Measurements from ENCODE around the gene HPCAL1.

The HPCAL1 gene

GRCh38 chr2:10433947-10434885, 131.5 kb downstream of the HPCAL1 start:
- H3K27me3 ChIP-seq (ENCODE audit: control insufficient read depth, low read length): peaks cover 15% of the 10 kb centered on the region
- no peaks in the 10 kb centered on the region for H4K20me1 ChIP-seq (ENCODE audit: control insufficient read depth, insufficient read depth, low read depth, low read length)
- no peak overlapping the region for H3K4me3 ChIP-seq (ENCODE audit: low read length)
- no peaks in the 10 kb centered on the region for H3K9me2 ChIP-seq (replicated peaks; ENCODE audit: control insufficient read depth, low read length)
- H3K36me3 ChIP-seq (ENCODE audit: control insufficient read depth, low read length): peaks cover 10% of the 10 kb centered on the region
- peaks cover 5% of the 10 kb centered on the region; the same call in 1 of the 2 replicates for H3K4me1 ChIP-seq (ENCODE audit: control insufficient read depth, low read length)
- TF ChIP-seq CTCF (IDR thresholded peaks at IDR 0.05; ENCODE audit: low read depth, low read length, poor library complexity, severe bottlenecking): no peak
- no peak for TF ChIP-seq EZH2phosphoT487 (IDR thresholded peaks at IDR 0.05; ENCODE audit: borderline replicate concordance, low read length)
- H3K4me2 ChIP-seq (ENCODE audit: low read length): no peak overlapping the region
- no peaks in the 10 kb centered on the region for H3K79me2 ChIP-seq (ENCODE audit: control insufficient read depth, low read length)
- no peaks in the 10 kb centered on the region for H3K9me3 ChIP-seq (ENCODE audit: control insufficient read depth, insufficient read depth, low read length)
- H3F3A ChIP-seq (ENCODE audit: control insufficient read depth, insufficient read depth): peaks cover 18% of the 10 kb centered on the region
- no peak overlapping the region for H3K27ac ChIP-seq (ENCODE audit: low read depth, low read length)

- Histone ChIP-seq H3F3A (ENCODE audit: control insufficient read depth, insufficient read depth) (peaks cover 27% of the 10 kb centered on the region), H3K4me3 (ENCODE audit: low read length) (no peak overlapping the region), H3K9me2 (replicated peaks; ENCODE audit: control insufficient read depth, low read length) (no peaks in the 10 kb centered on the region), H3K36me3 (ENCODE audit: control insufficient read depth, low read length) (peaks cover 19% of the 10 kb centered on the region), H3K27ac (ENCODE audit: low read depth, low read length) (no peak overlapping the region), H3K4me2 (ENCODE audit: low read length) (no peak overlapping the region), H3K79me2 (ENCODE audit: control insufficient read depth, low read length) (no peaks in the 10 kb centered on the region), H4K20me1 (ENCODE audit: control insufficient read depth, insufficient read depth, low read depth, low read length) (no peaks in the 10 kb centered on the region), H3K27me3 (ENCODE audit: control insufficient read depth, low read length) (peaks cover 15% of the 10 kb centered on the region), H3K9me3 (ENCODE audit: control insufficient read depth, insufficient read depth, low read length) (no peaks in the 10 kb centered on the region), H3K4me1 (ENCODE audit: control insufficient read depth, low read length) (peaks cover 5% of the 10 kb centered on the region; the same call in 1 of the 2 replicates)
- peak; percentile 91 for TF ChIP-seq CTCF (IDR thresholded peaks at IDR 0.05; ENCODE audit: low read depth, low read length, poor library complexity, severe bottlenecking)
- TF ChIP-seq EZH2phosphoT487 (IDR thresholded peaks at IDR 0.05; ENCODE audit: borderline replicate concordance, low read length): no peak
Observed at GRCh38 chr2:10434886-10435819, 132.4 kb downstream of the HPCAL1 start.

GRCh38 chr2:10435820-10436204, 133.1 kb downstream of the HPCAL1 start:
- peaks cover 5% of the 10 kb centered on the region; the same call in 1 of the 2 replicates for H3K4me1 ChIP-seq (ENCODE audit: control insufficient read depth, low read length)
- H3K4me3 ChIP-seq (ENCODE audit: low read length): no peak overlapping the region
- H3K27me3 ChIP-seq (ENCODE audit: control insufficient read depth, low read length): peaks cover 15% of the 10 kb centered on the region
- no peaks in the 10 kb centered on the region for H3K9me2 ChIP-seq (replicated peaks; ENCODE audit: control insufficient read depth, low read length)
- H3K79me2 ChIP-seq (ENCODE audit: control insufficient read depth, low read length): no peaks in the 10 kb centered on the region
- no peaks in the 10 kb centered on the region for H4K20me1 ChIP-seq (ENCODE audit: control insufficient read depth, insufficient read depth, low read depth, low read length)
- H3K9me3 ChIP-seq (ENCODE audit: control insufficient read depth, insufficient read depth, low read length): no peaks in the 10 kb centered on the region
- TF ChIP-seq EZH2phosphoT487 (IDR thresholded peaks at IDR 0.05; ENCODE audit: borderline replicate concordance, low read length): no peak
- TF ChIP-seq CTCF (IDR thresholded peaks at IDR 0.05; ENCODE audit: low read depth, low read length, poor library complexity, severe bottlenecking): no peak
- H3F3A ChIP-seq (ENCODE audit: control insufficient read depth, insufficient read depth): peaks cover 34% of the 10 kb centered on the region
- no peak overlapping the region for H3K27ac ChIP-seq (ENCODE audit: low read depth, low read length)
- H3K36me3 ChIP-seq (ENCODE audit: control insufficient read depth, low read length): peaks cover 26% of the 10 kb centered on the region
- H3K4me2 ChIP-seq (ENCODE audit: low read length): no peak overlapping the region
